ENCODE data around the gene QKI. TPM values are rescaled to one million over a fixed set of nuclear protein-coding genes. Genes with fewer than 3 reads are reported as not detected.

QKI gene
- total RNA-seq, 4 donors from 2014 or later, result 283 to 425 (median 344) TPM

GRCh38 chr6:163415620-163416556 lies 1.4 kb downstream of the QKI start:
- Histone ChIP-seq H3K36me3 (no peaks in the 10 kb centered on the region), H3K4me3 (peak overlapping the region; percentile 71 to 96 (median 87)), H3K9me3 (no peaks in the 10 kb centered on the region), H3K27me3 (no peaks in the 10 kb centered on the region), H3K27ac (peak overlapping the region; percentile 98 to 99 (median 99)), H3K4me1 (peaks cover 20 to 26% of the 10 kb centered on the region in 2 donors)
- intact Hi-C loops (cut with DNase I; ENCODE audit: low total_unique reads), result loop anchor here (1.0 to 10.0 kb wide), 7 partner anchors 78 to 1509 kb away; partner anchors contain the start of genes PACRG and PRKN
- peak; percentile 18 for ATAC-seq
- in situ Hi-C loops (cut with MboI; ENCODE audit: low sequenced_read_pairs in 4 of 4), result loop anchor here in 2 of 4 donors (25.0 kb wide), 2 partner anchors 554 to 1821 kb away; no protein-coding TSS in a partner anchor
- peak; percentile 60 to 73 for DNase-seq
- no peak for TF ChIP-seq CTCF (IDR thresholded peaks at IDR 0.05 in 4 of 5, conservative IDR thresholded peaks at IDR 0.05 in 1 of 5)
- peak; percentile 37 to 65 for TF ChIP-seq POLR2A (IDR thresholded peaks at IDR 0.05)

GRCh38 chr6:163416557-163417253 lies 2.2 kb downstream of the QKI start:
- H3K9me3 ChIP-seq, result no peaks in the 10 kb centered on the region
- peaks cover 28 to 34% of the 10 kb centered on the region in 2 donors for H3K4me1 ChIP-seq
- intact Hi-C loops (cut with DNase I; ENCODE audit: low total_unique reads), result loop anchor here (1.0 to 10.0 kb wide), 5 partner anchors 78 to 1508 kb away; partner anchors contain the start of genes PACRG and PRKN
- peak overlapping the region; percentile 71 to 96 (median 87) for H3K4me3 ChIP-seq
- TF ChIP-seq POLR2A (IDR thresholded peaks at IDR 0.05), result peak in 1 of 2 donors; percentile 55
- peak; percentile 51 to 68 (median 54) for TF ChIP-seq CTCF (IDR thresholded peaks at IDR 0.05 in 4 of 5, conservative IDR thresholded peaks at IDR 0.05 in 1 of 5)
- in situ Hi-C loops (cut with MboI; ENCODE audit: low sequenced_read_pairs in 4 of 4), result loop anchor here in 2 of 4 donors (25.0 kb wide), 2 partner anchors 554 to 1821 kb away; no protein-coding TSS in a partner anchor
- peak overlapping the region; percentile 98 to 99 (median 99) for H3K27ac ChIP-seq
- DNase-seq (peak in 1 of 2 donors; percentile 43), ATAC-seq (peak in 1 of 2 donors; percentile 0)
- no peaks in the 10 kb centered on the region for H3K36me3 ChIP-seq
- no peaks in the 10 kb centered on the region for H3K27me3 ChIP-seq

GRCh38 chr6:163417595-163417994 lies 3.1 kb downstream of the QKI start:
- Histone ChIP-seq H3K36me3 (no peaks in the 10 kb centered on the region), H3K4me1 (peaks cover 34 to 37% of the 10 kb centered on the region in 2 donors), H3K4me3 (peak overlapping the region; percentile 71 to 96 (median 87)), H3K27ac (peak overlapping the region; percentile 98 to 99 (median 99)), H3K9me3 (no peaks in the 10 kb centered on the region), H3K27me3 (no peaks in the 10 kb centered on the region)
- intact Hi-C loops (cut with DNase I; ENCODE audit: low total_unique reads), result loop anchor here (2.0 to 10.0 kb wide), 4 partner anchors 539 to 1507 kb away; partner anchors contain the start of genes PACRG and PRKN
- in situ Hi-C loops (cut with MboI; ENCODE audit: low sequenced_read_pairs in 4 of 4), result loop anchor here in 2 of 4 donors (25.0 kb wide), 2 partner anchors 555 to 1820 kb away; no protein-coding TSS in a partner anchor
- DNase-seq (no peak), ATAC-seq (no peak)
- TF ChIP-seq POLR2A (IDR thresholded peaks at IDR 0.05), result no peak
- TF ChIP-seq CTCF (IDR thresholded peaks at IDR 0.05 in 4 of 5, conservative IDR thresholded peaks at IDR 0.05 in 1 of 5), result no peak

GRCh38 chr6:163418311-163419029 lies 4.0 kb downstream of the QKI start:
- Histone ChIP-seq H3K27ac (peak overlapping the region; percentile 98 to 99 (median 99)), H3K9me3 (no peaks in the 10 kb centered on the region), H3K4me1 (peaks cover 41 to 46% of the 10 kb centered on the region in 2 donors), H3K27me3 (no peaks in the 10 kb centered on the region), H3K36me3 (no peaks in the 10 kb centered on the region), H3K4me3 (peak overlapping the region; percentile 71 to 96 (median 87))
- ATAC-seq (no peak), DNase-seq (no peak)
- in situ Hi-C loops (cut with MboI; ENCODE audit: low sequenced_read_pairs in 4 of 4), result loop anchor here in 2 of 4 donors (25.0 kb wide), 2 partner anchors 556 to 1819 kb away; no protein-coding TSS in a partner anchor
- TF ChIP-seq POLR2A (IDR thresholded peaks at IDR 0.05) (no peak), CTCF (IDR thresholded peaks at IDR 0.05 in 4 of 5, conservative IDR thresholded peaks at IDR 0.05 in 1 of 5) (no peak)
- intact Hi-C loops (cut with DNase I; ENCODE audit: low total_unique reads), result loop anchor here (10.0 kb wide), 2 partner anchors 694 to 1506 kb away; partner anchors contain the start of genes PACRG and PRKN

All from gastrocnemius medialis (tissue), 4 donors.